Psoas muscle (tissue), 8 donors: ENCODE results near the gene B9D1. TPM values are rescaled to one million over a fixed set of nuclear protein-coding genes. Genes with fewer than 3 reads are reported as not detected.
A peak's percentile ranks its signal among the peaks of the same experiment; 100 is the strongest.

Source experiments
- ATAC-seq, 4 donors: fragments of 200-7000 bp; cut with Tn5 transposase; one replicate each; pipeline ENCODE4 v1.9.1; 2020; ENCODE audit warnings: moderate library complexity in 3 of 4, mild to moderate bottlenecking in 2 of 4
- DNase-seq, 2 donors: peaks; one replicate each; pipeline ENCODE4 v3.0.0-alpha.2; 2020
- H3K27ac ChIP-seq: fragments of 200-600 bp; one replicate; pipeline ENCODE4 v1.8.0; 2022
- H3K27me3 ChIP-seq, 3 donors: fragments of 200-600 bp in 1 of 3; one replicate each; pipeline versions ENCODE4 v1.6.1 to v1.8.0; 2013 to 2022; ENCODE audit warnings: low read length in 2 of 3, mild to moderate bottlenecking in 2 of 3, moderate library complexity in 1 of 3; ENCODE audit not compliant: insufficient read depth in 3 of 3
- H3K36me3 ChIP-seq, 2 donors: fragments of 200-600 bp in 1 of 2; one replicate each; pipeline versions ENCODE4 v1.6.1 to v1.8.0; 2013 to 2022; ENCODE audit warnings: low read depth in 1 of 2, mild to moderate bottlenecking in 1 of 2, moderate library complexity in 1 of 2; ENCODE audit not compliant: insufficient read depth in 1 of 2
- H3K4me1 ChIP-seq: fragments of 200-600 bp; one replicate; pipeline ENCODE4 v1.8.0; 2022
- H3K4me3 ChIP-seq: fragments of 200-600 bp; one replicate; pipeline ENCODE4 v1.8.0; 2022; ENCODE audit warnings: mild to moderate bottlenecking
- H3K9me3 ChIP-seq: fragments of 200-600 bp; one replicate; pipeline ENCODE4 v1.8.0; 2022
- CTCF ChIP-seq: fragments of 200-600 bp; IDR thresholded peaks from one replicate; pipeline ENCODE4 v1.8.0; 2022; ENCODE audit warnings: antibody characterized with exemption
- WGBS, 3 donors: extraction: QIAGEN DNeasy Blood & Tissue Kit; methylation state at CpG; one replicate each; pipeline versions ENCODE4 v1.1.6 to v1.1.7; 2013; 5-methylcytosine and 5-hydroxymethylcytosine counted together
- intact Hi-C, 2 donors: fragments of 100-400 bp; cut with DNase I; formaldehyde crosslinking; loops; one replicate each; pipeline versions ENCODE4 v1.11.0 to v1.14.2; 2022
- polyA plus RNA-seq, 3 donors: library from polyadenylated mRNA; stranded (reverse); fragments of 200-250 nt; gene quantifications; one replicate each; pipeline ENCODE4 v1.2.3, GENCODE V29; 2013
- total RNA-seq, 4 donors: library from RNA; stranded (reverse); fragmentation: NEBNext Ultra II Directional in 2 of 4; extraction: Animal tissue kit (Norgen Biotek cat#: 25700) in 2 of 4; gene quantifications; one replicate each; pipeline versions ENCODE4 v1.2.1 to v1.2.4, GENCODE V29; 2021 to 2023
- donor health status: healthy with polysubstance abuse.
- donor health status: DM: no; HTN: no; CAD: no; lungs with moderate emphysema.
- donor health status: Bipolar disorder and iron deficiency.
- donor health status: healthy.
- donor health status: DM: yes; HTN: yes; CAD: no.
- donor health status: DM: no; HTN: no; CAD: no.
- donor health status: DM: no; HTN: no; CAD: no.
- donor health status: DM: yes; HTN: yes; CAD: no.

Gene B9D1
- total and polyA plus RNA-seq, 7 donors, result 4.7 to 9.2 (median 7.0) TPM

- Histone ChIP-seq H3K36me3 (peaks cover 0 to 17% of the 10 kb centered on the region in 2 donors), H3K9me3 (no peaks in the 10 kb centered on the region), H3K4me3 (no peak overlapping the region), H3K27ac (no peak overlapping the region), H3K4me1 (peaks cover 3% of the 10 kb centered on the region), H3K27me3 (no peaks in the 10 kb centered on the region)
- 57 to 69% (median 64%) methylated on average over 7 of the region's 7 CpGs for WGBS, 3 donors
- peak; percentile 66 for TF ChIP-seq CTCF
- DNase-seq, result peak; percentile 66 to 81
- peak; percentile 80 to 86 (median 84) for ATAC-seq
- intact Hi-C loops, result no loop called here
These were observed 24.2 kb downstream of the B9D1 start for GRCh38 chr17:19338031-19338990.

GRCh38 chr17:19337712-19338023 lies 24.9 kb downstream of the B9D1 start:
- H3K36me3 ChIP-seq, result peaks cover 0 to 19% of the 10 kb centered on the region in 2 donors
- H3K9me3 ChIP-seq, result no peaks in the 10 kb centered on the region
- H3K27ac ChIP-seq, result no peak overlapping the region
- intact Hi-C loops, result no loop called here
- ATAC-seq, result peak in 1 of 4 donors; percentile 2
- no peak for TF ChIP-seq CTCF
- H3K4me1 ChIP-seq, result peaks cover 3% of the 10 kb centered on the region
- DNase-seq, result no peak
- H3K27me3 ChIP-seq, result no peaks in the 10 kb centered on the region
- no peak overlapping the region for H3K4me3 ChIP-seq
- WGBS, 3 donors, result 28 to 76% (median 43%) methylated on average over 1 to 2 of the region's 2 CpGs

GRCh38 chr17:19336938-19337711 lies 25.4 kb downstream of the B9D1 start:
- Histone ChIP-seq H3K4me3 (no peak overlapping the region), H3K27ac (no peak overlapping the region), H3K36me3 (peaks cover 0 to 19% of the 10 kb centered on the region in 2 donors), H3K4me1 (peaks cover 3% of the 10 kb centered on the region), H3K27me3 (no peaks in the 10 kb centered on the region), H3K9me3 (no peaks in the 10 kb centered on the region)
- TF ChIP-seq CTCF, result peak; percentile 47
- WGBS, 3 donors, result 71 to 75% (median 73%) methylated on average over 21 of the region's 21 CpGs
- intact Hi-C loops, result no loop called here
- DNase-seq, result no peak
- peak in 3 of 4 donors; percentile 17 to 51 (median 25) for ATAC-seq

- Histone ChIP-seq H3K9me3 (no peaks in the 10 kb centered on the region), H3K4me3 (no peak overlapping the region), H3K27ac (no peak overlapping the region), H3K4me1 (peaks cover 3% of the 10 kb centered on the region), H3K27me3 (no peaks in the 10 kb centered on the region), H3K36me3 (peaks cover 0 to 26% of the 10 kb centered on the region in 2 donors)
- intact Hi-C loops, result no loop called here
- 62 to 75% (median 67%) methylated on average over 18 of the region's 18 CpGs for WGBS, 3 donors
- TF ChIP-seq CTCF, result no peak
- no peak for ATAC-seq
- no peak for DNase-seq
These were observed 26.4 kb downstream of the B9D1 start for GRCh38 chr17:19335951-19336631.
